ENCODE data around the gene LETM1.

DNA sequence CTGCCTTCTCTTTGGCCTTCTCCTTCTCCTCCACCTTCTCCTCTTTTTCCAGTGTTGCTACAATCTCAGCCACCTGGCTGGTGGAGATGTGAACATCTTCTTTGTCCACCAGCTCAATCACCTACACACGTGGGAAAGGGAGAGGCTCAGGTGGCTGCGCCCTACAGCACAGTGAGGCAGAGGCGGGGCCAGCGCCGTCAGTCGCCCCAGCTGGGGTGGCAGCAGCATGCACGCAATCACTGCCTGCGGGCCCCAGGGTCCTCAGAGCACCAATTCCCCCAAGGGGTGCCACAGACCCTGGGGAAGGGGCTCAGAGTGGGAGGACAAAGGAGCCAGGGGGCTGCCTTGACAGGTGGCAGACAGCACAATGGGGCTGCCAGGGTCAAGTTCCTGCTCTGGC, 41.5 kb downstream of the LETM1 start:
- TF ChIP-seq POLR2A (IDR thresholded peaks at IDR 0.05; ENCODE audit: low read depth, low read length) (no peak), POLR2AphosphoS5 (IDR thresholded peaks at IDR 0.05; ENCODE audit: low read depth, low read length) (no peak), TAF1 (IDR thresholded peaks at IDR 0.05; ENCODE audit: low read depth, low read length) (no peak), PAX5 (IDR thresholded peaks at IDR 0.05; ENCODE audit: insufficient read depth, low read length, severe bottlenecking) (no peak), SPI1 (IDR thresholded peaks at IDR 0.05; ENCODE audit: low read depth, low read length) (no peak)
